GOT3 (cell line): ENCODE measurements around the gene SCARB2.

Experiments
- DNase-seq: peaks from one replicate; lab custom pipeline; 2025; ENCODE audit warnings: mixed read lengths; lab: John Stamatoyannopoulos, UW

The SCARB2 gene

GRCh38 chr4:76198411-76199237, 15.0 kb downstream of the SCARB2 start:
- no peak for DNase-seq

DNA sequence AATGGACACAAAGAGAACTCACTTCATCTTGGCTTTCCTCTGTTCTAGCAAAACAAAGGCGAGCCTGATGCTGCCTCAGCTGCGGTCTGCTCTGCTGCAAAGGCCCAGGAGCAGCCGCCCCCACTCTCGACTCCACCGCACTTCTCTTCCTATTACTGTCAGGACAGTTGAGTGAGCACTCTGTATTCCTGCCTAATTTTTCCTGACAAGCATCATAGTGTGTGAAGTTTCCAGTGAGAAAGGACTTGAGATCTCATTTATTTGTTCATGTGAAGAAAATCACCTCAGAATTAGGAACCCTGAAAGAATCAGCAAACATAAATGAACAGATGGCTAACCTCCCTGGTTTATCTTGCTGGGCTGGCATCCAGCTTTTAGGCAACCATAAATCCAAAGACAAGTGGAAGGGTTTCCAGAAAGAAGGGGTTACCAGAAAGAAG, 15.6 kb downstream of the SCARB2 start:
- DNase-seq: no peak

DNA sequence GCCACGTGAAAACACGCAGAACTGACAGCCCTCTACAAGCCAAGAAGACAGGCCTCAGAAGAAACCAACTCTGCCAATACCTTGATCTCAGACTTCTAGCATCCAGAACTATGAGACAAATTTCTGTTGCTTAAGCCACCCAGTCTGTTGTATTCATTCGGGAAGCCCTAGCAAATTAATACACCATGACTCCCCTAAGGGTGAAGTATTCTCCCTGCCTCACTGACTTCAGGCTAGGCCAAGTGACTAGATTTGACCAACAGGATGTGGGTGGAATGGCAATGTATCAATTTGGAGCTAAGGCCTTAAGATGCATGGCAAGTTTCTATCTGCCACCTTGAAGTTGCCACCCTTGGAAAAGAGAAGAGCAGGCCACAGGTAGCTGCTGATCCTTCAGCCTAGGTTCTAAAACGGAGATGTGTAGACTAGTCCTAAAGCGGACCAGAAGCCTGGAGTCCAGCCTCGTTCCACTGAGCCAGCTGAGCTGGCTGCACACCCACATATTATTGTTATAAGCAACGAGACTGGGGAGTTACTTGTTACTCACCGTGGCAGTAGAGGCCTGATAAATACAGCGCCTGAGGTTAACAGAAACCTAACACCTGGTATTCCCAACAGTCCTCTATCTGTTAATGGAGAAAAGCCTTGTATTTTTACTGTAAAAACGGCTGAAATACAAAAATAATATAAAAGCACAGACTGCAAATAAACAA, 16.4 kb downstream of the SCARB2 start:
- no peak for DNase-seq

- DNase-seq: no peak
Observed at GRCh38 chr4:76196376-76196775, 17.2 kb downstream of the SCARB2 start.

- no peak for DNase-seq
Observed at GRCh38 chr4:76195326-76195725, 18.3 kb downstream of the SCARB2 start.

- no peak for DNase-seq
Observed at GRCh38 chr4:76194325-76194724, 19.3 kb downstream of the SCARB2 start.

DNA sequence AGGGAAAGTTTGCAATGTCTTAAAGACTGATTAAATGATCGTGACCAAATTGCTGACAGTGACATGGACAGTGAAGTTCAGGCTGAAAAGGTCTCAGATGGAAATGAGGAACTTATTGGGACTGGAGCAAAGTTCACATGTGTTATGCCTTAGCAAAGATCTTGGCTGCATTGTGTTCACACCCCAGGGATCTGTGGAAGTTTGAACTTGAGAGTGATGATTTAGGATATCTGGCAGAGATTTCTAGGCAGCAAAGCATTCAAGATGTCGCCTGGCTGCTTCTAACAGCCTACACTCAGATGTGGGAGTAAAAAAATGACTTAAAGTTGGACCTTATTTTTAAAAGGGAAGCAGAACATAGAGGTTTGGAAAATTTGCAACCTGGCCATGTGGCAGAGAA, 21.4 kb downstream of the SCARB2 start:
- DNase-seq: no peak

DNA sequence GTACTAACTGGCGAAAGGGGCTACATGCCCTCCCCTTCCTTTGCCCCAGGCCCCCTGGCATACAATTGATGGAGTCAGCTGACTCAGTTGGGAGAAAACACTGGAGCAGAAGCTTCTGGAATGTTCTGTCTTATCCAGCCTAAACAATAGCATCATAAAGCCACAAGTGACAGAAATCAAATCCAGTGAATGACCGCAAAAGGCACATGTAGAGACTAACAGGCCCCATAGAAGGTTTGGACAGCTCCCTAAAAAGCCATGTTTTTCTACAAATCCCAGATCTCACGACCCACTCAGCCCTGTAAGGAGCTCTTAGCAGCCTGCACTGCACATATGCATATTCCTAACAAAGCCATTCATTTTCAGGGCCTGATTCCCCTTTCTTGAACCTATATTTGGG, 25.1 kb downstream of the SCARB2 start:
- no peak for DNase-seq

- no peak for DNase-seq
Observed at GRCh38 chr4:76188149-76188548, 25.5 kb downstream of the SCARB2 start.

GRCh38 chr4:76187152-76187551, 26.5 kb downstream of the SCARB2 start:
- no peak for DNase-seq

DNA sequence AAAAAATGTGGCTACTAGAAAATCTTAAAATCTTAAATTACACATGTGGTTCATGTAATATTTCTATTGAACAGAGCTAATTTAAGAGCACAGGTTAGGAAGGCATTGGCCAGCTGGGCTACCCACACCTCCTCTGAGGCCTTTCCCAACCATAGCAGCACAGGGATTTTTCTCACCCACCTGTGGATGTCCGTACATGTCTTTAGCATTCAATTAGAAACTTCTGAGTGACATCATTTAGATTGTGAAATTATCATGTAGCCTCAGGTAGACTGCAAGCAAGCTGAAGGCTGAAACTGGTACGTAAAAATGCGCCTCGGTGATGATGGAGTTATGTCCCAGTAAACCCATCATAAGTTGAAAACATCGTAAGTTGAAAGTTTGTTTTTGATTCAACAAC, 31.2 kb downstream of the SCARB2 start:
- DNase-seq: no peak

- DNase-seq: no peak
Observed at GRCh38 chr4:76179398-76180318, 34.0 kb downstream of the SCARB2 start.

DNA sequence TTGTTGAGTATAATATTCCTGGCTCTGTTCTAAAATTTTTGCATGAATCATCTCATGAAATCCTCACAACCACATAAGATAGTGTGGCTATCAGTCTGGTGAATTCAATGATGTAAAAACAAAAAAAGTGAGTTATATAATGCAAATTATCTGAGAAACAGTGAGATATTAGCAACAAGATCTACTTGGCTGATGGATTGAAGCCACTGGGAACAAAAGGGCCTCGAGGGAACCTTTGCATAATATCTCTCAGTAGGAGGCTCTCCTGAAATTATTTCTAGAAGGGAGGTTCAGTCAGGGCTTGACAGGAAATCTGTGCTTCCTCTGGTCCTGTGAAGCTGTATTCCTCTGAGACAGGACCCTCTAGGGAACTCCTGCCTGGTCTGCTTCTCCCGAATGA, 35.3 kb downstream of the SCARB2 start:
- no peak for DNase-seq

- no peak for DNase-seq
Observed at GRCh38 chr4:76177709-76178108, 35.9 kb downstream of the SCARB2 start.

GRCh38 chr4:76175336-76175735, 38.3 kb downstream of the SCARB2 start:
- DNase-seq: no peak

DNA sequence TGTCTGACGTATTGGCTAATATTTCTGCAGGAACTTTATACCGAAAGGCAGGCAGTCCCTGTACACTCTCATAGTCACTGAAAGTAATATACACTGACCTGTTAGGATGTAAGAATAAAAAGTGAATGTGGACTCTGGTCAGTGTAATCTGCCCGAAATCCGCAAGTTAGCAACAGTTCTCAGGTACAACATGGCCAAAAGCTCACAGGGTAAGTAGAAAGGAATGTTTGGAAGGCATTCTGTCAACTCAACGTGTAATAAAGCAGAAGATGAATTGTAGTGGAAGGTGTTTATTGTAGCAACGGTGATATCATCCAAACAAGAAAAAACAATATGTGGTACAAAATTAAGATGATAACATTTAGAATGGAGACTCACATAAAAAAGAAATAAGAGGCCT, 39.4 kb downstream of the SCARB2 start:
- no peak for DNase-seq

DNA sequence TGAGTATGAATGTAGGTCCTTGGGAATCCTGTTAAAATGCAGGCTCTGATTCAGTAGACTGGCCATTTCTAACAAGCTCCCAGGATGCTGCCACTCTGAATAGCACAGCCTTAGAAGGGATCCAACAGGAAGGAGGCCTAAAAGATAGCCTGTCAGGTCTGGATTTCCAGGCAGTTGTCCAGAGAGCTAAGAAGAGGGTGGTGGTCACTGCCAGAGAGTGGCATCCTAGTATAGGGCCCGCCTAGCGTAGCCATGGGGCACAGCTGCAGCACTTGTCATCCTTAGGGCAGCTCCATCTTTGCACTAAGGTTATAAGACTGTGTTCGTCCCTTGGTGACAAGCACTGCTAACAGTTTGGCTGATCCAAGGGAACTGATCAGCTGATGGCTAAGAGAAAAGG, 44.9 kb downstream of the SCARB2 start:
- DNase-seq: no peak

DNA sequence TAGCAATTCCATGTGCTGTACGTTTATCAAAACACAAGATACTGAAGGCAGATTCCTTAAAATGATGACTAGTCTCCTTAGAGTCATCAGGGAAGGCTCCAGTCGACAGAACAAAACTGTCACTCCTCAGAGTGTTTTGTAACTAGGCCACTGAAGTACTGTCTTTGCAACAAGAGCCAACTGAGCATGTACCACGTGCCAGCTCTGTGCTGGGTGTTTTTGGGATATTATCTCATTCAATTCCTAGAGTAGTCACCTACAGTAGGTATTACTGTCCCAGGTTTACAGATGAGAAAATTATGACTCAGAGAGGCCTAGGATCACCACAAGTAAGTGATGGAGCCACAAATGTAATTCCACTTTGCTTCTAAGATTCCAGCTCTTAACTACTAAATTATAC, 47.1 kb downstream of the SCARB2 start:
- no peak for DNase-seq

DNA sequence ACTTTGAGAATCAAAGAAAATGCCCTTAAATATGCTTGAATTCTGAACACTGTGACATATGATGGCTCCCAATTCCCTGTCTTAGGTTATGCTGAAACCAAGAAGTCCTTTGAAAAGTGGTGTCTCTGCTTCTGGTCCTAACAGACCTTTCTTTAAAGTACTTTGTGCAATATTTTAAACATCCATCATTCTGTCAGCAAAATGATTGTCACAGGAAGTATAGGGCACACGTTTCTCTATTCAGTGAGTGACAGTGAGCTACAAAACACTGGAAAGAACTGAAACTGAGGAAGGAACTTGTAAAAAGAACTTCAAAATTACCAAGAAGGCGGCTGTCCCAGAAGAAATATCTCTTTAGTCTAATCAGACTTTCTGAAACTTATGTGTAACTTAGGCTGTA, 53.3 kb downstream of the SCARB2 start:
- no peak for DNase-seq

- no peak for DNase-seq
Observed at GRCh38 chr4:76156635-76157034, 57.0 kb downstream of the SCARB2 start.

DNA sequence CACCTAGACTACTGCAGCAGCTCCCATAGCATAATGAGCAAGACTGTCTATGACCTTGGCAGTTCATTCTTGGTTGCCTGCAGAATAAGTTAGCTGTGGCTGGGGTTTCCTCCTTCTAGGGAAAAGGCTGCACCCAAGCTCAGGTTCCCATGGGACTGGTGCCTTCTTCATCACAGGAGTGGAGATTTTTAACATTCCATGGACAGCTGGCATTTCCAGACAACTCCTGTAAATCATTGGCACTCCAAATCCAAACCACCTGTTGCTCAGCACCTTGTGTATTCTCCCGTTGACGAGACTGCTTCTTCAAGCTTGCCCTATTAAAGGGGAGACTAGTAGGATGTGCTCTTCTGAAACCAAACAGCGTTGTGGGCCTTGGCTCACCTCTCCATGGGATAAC, 57.6 kb downstream of the SCARB2 start:
- no peak for DNase-seq

GRCh38 chr4:76153356-76153755, 60.3 kb downstream of the SCARB2 start:
- DNase-seq: no peak
